Measurements from ENCODE around the gene GOLT1B.
A peak's percentile ranks its signal among the peaks of the same experiment; 100 is the strongest.
"Not testable (repeated sequence)": the region's sequence is repeated elsewhere in the genome, so short reads cannot be mapped to it uniquely, and the experiment has no call there.

GOLT1B gene

GRCh38 chr12:21501258-21502163 is at the start of gene GOLT1B, which contains the start of gene RECQL:
TSS of gene GOLT1B (plus strand) at chr12:21501789. CDS start at chr12:21501924, 135 bp downstream.
TSS of gene RECQL (minus strand) at chr12:21501635. CDS start at chr12:21499570, 2,065 bp downstream.
- FAIRE-seq = peak; percentile 98

GRCh38 chr12:21453312-21453852 is 48.2 kb upstream of the GOLT1B start:
- no peak for FAIRE-seq

DNA sequence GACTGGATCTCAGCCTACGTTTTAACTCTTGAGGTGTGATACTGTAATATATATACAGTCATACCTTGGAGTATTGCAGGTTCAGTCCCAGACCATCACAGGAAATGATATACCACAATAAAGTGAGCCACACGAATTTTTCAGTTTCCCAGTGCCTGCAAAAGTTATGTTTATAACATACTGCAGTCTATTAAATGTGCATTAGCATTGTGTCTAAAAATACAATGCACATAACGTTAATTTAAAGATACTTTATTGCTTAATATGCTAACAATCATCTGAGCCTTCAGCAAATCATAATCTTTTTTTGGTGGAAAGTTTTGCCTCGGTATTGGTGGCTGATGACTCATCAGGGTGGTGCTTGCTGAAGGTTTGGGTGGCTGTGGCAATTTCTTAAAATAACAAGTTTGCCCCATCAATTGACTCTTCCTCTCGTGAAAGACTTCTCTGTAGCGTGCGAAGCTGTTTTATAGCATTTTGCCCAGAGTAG is 45.3 kb upstream of the GOLT1B start:
- FAIRE-seq = no peak

GRCh38 chr12:21459474-21459873 is 42.1 kb upstream of the GOLT1B start:
- no peak for FAIRE-seq

GRCh38 chr12:21467334-21467733 is 34.3 kb upstream of the GOLT1B start:
- FAIRE-seq = not testable (repeated sequence)

- no peak for FAIRE-seq
Observed at GRCh38 chr12:21471294-21471693, 30.3 kb upstream of the GOLT1B start.

- no peak for FAIRE-seq
Observed at GRCh38 chr12:21472197-21472823, 29.3 kb upstream of the GOLT1B start.

DNA sequence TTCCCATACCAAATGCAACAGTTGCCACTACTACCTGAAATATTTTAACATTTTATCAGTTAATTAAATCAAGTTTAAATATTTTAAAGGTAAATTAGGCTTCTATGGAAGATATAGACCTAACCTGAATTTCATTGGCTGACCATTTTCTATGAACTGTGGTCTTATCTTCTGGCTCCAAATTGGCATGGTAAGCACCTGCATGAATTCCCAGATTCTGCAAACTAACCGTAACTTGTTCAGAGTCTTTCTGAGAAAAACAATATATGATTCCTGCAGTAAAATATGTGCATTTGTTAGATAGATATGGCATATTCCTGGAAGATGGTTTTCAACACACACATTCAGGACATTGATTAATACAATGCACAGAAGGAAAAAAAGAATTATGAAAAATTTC is 26.0 kb upstream of the GOLT1B start:
- no peak for FAIRE-seq

- FAIRE-seq = peak; percentile 39
Observed at GRCh38 chr12:21476949-21477348, 24.6 kb upstream of the GOLT1B start.

DNA sequence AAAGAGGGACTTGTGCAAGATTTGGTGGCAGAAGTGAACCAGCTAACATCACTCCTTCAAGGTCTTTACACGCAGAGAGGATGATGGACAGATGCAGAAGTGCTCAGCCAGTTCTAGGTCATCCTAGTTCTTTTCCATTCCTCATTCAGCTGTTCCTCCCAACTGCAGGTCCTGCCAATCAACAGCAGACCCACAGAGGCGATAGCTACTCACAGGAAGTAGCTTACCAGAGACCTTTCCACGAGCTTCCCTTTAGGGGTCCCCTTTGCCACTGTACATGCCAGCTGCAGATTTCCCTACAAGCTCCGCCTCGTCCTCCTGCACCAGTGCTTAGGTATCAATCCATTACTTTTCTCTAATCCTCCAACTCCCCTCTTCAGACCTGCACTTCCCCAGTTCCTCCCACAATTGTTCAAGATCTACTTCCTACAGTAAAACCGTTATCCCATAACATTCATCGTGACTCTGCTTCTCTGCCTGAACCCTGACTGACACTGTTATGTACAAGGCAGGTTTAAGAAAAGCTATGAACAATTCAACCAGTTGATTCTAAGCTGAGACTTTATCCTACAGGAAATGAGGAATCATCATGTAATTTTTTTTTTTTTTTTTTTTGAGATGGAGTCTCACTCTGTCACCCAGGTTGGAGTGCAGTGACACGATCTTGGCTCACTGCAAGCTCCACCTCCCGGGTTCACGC is 22.7 kb upstream of the GOLT1B start:
- no peak for FAIRE-seq

- FAIRE-seq = no peak
Observed at GRCh38 chr12:21483531-21483930, 18.1 kb upstream of the GOLT1B start.

- FAIRE-seq = no peak
Observed at GRCh38 chr12:21485998-21486397, 15.6 kb upstream of the GOLT1B start.

- no peak for FAIRE-seq
Observed at GRCh38 chr12:21499765-21500164, 1.8 kb upstream of the GOLT1B start.

- FAIRE-seq = no peak
Observed at GRCh38 chr12:21500786-21501257, 767 bp upstream of the GOLT1B start.

GRCh38 chr12:21502164-21502496 is 541 bp downstream of the GOLT1B start:
- FAIRE-seq = no peak

DNA sequence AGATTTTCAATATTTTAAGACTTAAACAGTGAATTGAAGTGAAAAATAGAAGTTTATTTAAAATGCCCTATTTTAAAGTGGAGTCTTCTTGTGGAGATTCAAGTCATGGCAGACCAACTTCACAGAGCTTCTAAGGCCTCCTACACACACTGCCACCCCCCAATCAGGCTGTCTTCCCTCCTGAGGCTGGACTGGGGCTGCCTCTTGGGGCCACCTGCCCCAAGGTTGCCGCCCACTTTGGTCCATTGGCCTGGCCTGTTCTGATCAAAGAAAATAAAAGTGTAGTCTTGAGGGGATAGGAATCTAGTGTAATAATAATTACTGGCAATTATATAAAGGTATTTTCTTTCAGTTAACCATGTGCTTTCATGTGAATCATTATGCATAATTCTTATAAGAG is 1.3 kb downstream of the GOLT1B start:
- FAIRE-seq = no peak

- no peak for FAIRE-seq
Observed at GRCh38 chr12:21505888-21506287, 4.3 kb downstream of the GOLT1B start.

DNA sequence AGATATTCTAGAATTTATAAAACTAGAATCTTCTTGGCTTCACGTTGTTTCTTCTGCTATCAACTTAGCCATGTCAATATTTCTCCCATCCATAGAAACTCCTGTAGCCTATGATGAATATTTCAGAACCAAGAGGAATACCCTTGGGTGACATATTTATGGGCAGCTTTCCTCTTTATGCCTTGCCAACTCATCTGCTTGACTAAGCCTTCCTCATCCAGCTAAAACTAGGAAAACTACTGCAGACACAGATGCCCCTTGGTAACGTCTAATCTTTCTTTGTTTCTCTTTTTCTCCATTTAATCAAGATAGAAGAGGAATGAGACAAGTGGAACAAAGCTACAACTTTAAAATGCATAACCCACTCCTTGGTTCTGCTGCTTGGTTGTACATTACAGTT is 6.3 kb downstream of the GOLT1B start:
- no peak for FAIRE-seq

- FAIRE-seq = no peak
Observed at GRCh38 chr12:21509768-21510167, 8.2 kb downstream of the GOLT1B start.

- FAIRE-seq = no peak
Observed at GRCh38 chr12:21516281-21516680, 14.7 kb downstream of the GOLT1B start.

DNA sequence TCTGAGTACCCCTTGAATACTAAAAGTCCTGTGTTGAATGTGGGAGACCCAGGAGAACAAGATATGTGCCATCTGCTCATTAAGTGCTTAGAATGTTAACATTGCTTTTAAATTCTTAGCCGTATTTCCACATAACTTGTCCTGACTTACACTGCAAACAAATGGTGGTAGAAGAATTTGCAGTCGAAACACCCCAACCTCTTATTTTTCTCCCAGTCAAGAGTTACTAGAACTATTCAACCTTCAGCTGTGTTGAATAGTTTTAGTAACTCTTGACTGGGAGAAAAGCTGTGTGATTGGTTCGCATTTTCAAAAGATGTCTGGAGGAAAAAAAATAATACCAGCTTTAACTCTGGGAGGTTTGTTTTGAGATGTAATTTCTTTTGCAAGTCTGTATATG is 16.9 kb downstream of the GOLT1B start:
- FAIRE-seq = no peak

GRCh38 chr12:21521541-21521940 is 20.0 kb downstream of the GOLT1B start:
- FAIRE-seq = no peak

DNA sequence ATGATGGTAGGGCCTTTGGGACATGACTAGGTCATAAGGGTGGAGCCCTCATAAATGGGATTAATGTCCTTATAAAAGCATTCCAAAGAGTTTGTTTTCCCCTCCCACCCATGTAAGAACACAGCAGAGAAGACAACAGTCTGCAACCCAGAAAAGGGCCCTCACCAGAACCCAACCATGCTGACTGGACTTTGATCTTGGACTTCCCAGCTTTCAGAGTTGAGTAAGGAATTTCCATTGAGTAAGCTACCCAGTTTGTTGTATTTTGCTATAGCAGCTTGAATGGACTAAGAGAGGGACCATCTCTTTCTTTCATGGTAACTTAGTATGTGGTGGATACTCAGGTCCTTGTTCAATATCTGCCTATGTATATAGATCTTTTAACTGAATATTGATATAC is 21.6 kb downstream of the GOLT1B start:
- FAIRE-seq = no peak

All from G401.6 (cell line).